Measurements from ENCODE around the gene CUBN.

Gene CUBN

GRCh38 chr10:16811292-16811691 lies 318.3 kb downstream of the CUBN start:
- no peak for DNase-seq

- peak; percentile 63 for DNase-seq
Measured at GRCh38 chr10:16809074-16809718, 320.4 kb downstream of the CUBN start.

GRCh38 chr10:16804123-16804522 lies 325.5 kb downstream of the CUBN start:
- no peak for DNase-seq

GRCh38 chr10:16803464-16803863 lies 326.1 kb downstream of the CUBN start:
- DNase-seq = no peak

GRCh38 chr10:16799621-16800020 lies 330.0 kb downstream of the CUBN start:
- DNase-seq = no peak

GRCh38 chr10:16798571-16798970 lies 331.0 kb downstream of the CUBN start:
- no peak for DNase-seq

GRCh38 chr10:16795410-16796073 lies 334.1 kb downstream of the CUBN start:
- no peak for DNase-seq

- no peak for DNase-seq
Measured at GRCh38 chr10:16794005-16794404, 335.6 kb downstream of the CUBN start.

- no peak for DNase-seq
Measured at GRCh38 chr10:16792675-16793074, 336.9 kb downstream of the CUBN start.

GRCh38 chr10:16789765-16790164 lies 339.8 kb downstream of the CUBN start:
- no peak for DNase-seq

GRCh38 chr10:16789261-16789660 lies 340.4 kb downstream of the CUBN start:
- DNase-seq = no peak

GRCh38 chr10:16788778-16789177 lies 340.8 kb downstream of the CUBN start:
- DNase-seq = no peak

GRCh38 chr10:16788125-16788524 lies 341.5 kb downstream of the CUBN start:
- peak; percentile 64 for DNase-seq

GRCh38 chr10:16787361-16787791 lies 342.2 kb downstream of the CUBN start:
- DNase-seq = peak; percentile 91

GRCh38 chr10:16780338-16780880 lies 349.2 kb downstream of the CUBN start:
- DNase-seq = no peak

- peak; percentile 64 for DNase-seq
Measured at GRCh38 chr10:16779384-16779915, 350.2 kb downstream of the CUBN start.

GRCh38 chr10:16777473-16778370 lies 351.9 kb downstream of the CUBN start:
- DNase-seq = peak; percentile 72

- no peak for DNase-seq
Measured at GRCh38 chr10:16776896-16777295, 352.7 kb downstream of the CUBN start.
